Retina (tissue), 1 donor: ENCODE results near the gene RERE.
"Not testable (repeated sequence)": the region's sequence is repeated elsewhere in the genome, so short reads cannot be mapped to it uniquely, and the experiment has no call there.

Source experiments
- DNase-seq: peaks from one replicate; pipeline ENCODE4 v3.0.0-alpha.2; 2016

RERE gene

GRCh38 chr1:8631163-8631562, 186.3 kb downstream of the RERE start:
- DNase-seq: no peak

GRCh38 chr1:8629241-8630091, 188.0 kb downstream of the RERE start:
- DNase-seq: peak; percentile 52

- no peak for DNase-seq
Measured at GRCh38 chr1:8628606-8629005, 188.8 kb downstream of the RERE start.

- DNase-seq: no peak
Measured at GRCh38 chr1:8627728-8628127, 189.7 kb downstream of the RERE start.

GRCh38 chr1:8625981-8626898, 191.2 kb downstream of the RERE start:
- DNase-seq: no peak

- DNase-seq: no peak
Measured at GRCh38 chr1:8625491-8625890, 191.9 kb downstream of the RERE start.

GRCh38 chr1:8623651-8624192, 193.7 kb downstream of the RERE start:
- not testable (repeated sequence) for DNase-seq

GRCh38 chr1:8621785-8622348, 195.6 kb downstream of the RERE start:
- DNase-seq: not testable (repeated sequence)

GRCh38 chr1:8621034-8621582, 196.3 kb downstream of the RERE start:
- DNase-seq: not testable (repeated sequence)

GRCh38 chr1:8619917-8620502, 197.4 kb downstream of the RERE start:
- DNase-seq: not testable (repeated sequence)

- DNase-seq: not testable (repeated sequence)
Measured at GRCh38 chr1:8619419-8619818, 198.0 kb downstream of the RERE start.

GRCh38 chr1:8616791-8617190, 200.6 kb downstream of the RERE start:
- DNase-seq: not testable (repeated sequence)

GRCh38 chr1:8611634-8612515, 205.6 kb downstream of the RERE start:
- not testable (repeated sequence) for DNase-seq

GRCh38 chr1:8607906-8608305, 209.5 kb downstream of the RERE start:
- no peak for DNase-seq

- DNase-seq: no peak
Measured at GRCh38 chr1:8604041-8604945, 213.1 kb downstream of the RERE start.

GRCh38 chr1:8603220-8603616, 214.2 kb downstream of the RERE start:
- DNase-seq: peak; percentile 40

GRCh38 chr1:8602471-8603219, 214.8 kb downstream of the RERE start:
- peak; percentile 65 for DNase-seq

- no peak for DNase-seq
Measured at GRCh38 chr1:8600336-8600735, 217.1 kb downstream of the RERE start.

- no peak for DNase-seq
Measured at GRCh38 chr1:8599646-8600212, 217.7 kb downstream of the RERE start.
